GM12892 (cell line): ENCODE measurements around the gene SLU7.

Source experiments
- POLR2A ChIP-seq: IDR thresholded peaks from 2 replicates; pipeline ENCODE4 v1.6.1; 2011; ENCODE audit warnings: low read depth, low read length, control low read depth
- POLR2AphosphoS5 ChIP-seq: IDR thresholded peaks from 2 replicates; pipeline ENCODE4 v1.6.1; 2011; ENCODE audit warnings: low read depth, low read length, control low read depth
- TAF1 ChIP-seq: IDR thresholded peaks from 2 replicates; pipeline ENCODE4 v1.6.1; 2011; ENCODE audit warnings: low read depth, mild to moderate bottlenecking, control low read depth, low read length, borderline replicate concordance

DNA sequence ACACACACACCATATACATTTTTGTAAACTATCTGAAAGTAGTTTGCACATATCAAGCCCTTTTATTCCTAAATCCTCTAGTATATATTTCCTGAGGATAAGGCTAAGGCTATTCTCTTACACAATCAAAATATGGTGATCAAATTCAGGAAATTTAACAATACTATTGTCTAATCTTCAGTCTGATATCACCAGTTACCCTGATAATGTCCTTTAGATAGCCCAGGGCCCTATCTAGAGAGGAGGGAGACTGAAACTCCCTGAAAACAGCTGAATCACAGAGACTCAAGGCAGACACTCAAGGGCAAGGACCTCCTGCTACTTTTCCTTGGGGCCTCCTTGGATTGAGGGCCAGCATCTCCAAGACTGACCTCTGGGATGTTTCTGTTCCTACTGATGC is 33.2 kb upstream of the SLU7 start:
- TF ChIP-seq POLR2A (no peak), TAF1 (no peak), POLR2AphosphoS5 (no peak)
